Chondrocyte (in vitro differentiated cells): Measurements from ENCODE around the gene CXCR4. TPM values are rescaled to one million over a fixed set of nuclear protein-coding genes. Genes with fewer than 3 reads are reported as not detected.

ENCODE experiments used
- DNase-seq: peaks from one replicate; pipeline ENCODE4 v3.0.0; 2021; ENCODE audit warnings: mixed read lengths, low spot score
- H3K27ac Mint-ChIP-seq: one replicate; pipeline ENCODE4 v1.8.0; 2021; ENCODE audit warnings: mild to moderate bottlenecking, moderate library complexity, mixed read lengths; ENCODE audit not compliant: unreplicated experiment
- H3K27me3 Mint-ChIP-seq: 2 replicates; pipeline ENCODE4 v1.8.0; 2021; ENCODE audit warnings: low read depth, mixed read lengths
- H3K36me3 Mint-ChIP-seq: 2 replicates; pipeline ENCODE4 v1.8.0; 2021; ENCODE audit warnings: low read depth, mixed read lengths
- H3K4me1 Mint-ChIP-seq: 2 replicates; pipeline ENCODE4 v1.8.0; 2021; ENCODE audit warnings: low read depth, mild to moderate bottlenecking, mixed read lengths
- H3K4me3 Mint-ChIP-seq: one replicate; pipeline ENCODE4 v1.8.0; 2021; ENCODE audit warnings: mild to moderate bottlenecking, moderate library complexity, mixed read lengths; ENCODE audit not compliant: unreplicated experiment
- H3K9me3 Mint-ChIP-seq: 2 replicates; pipeline ENCODE4 v1.8.0; 2021; ENCODE audit warnings: low read depth, mixed read lengths
- total RNA-seq: library from RNA; stranded (reverse); gene quantifications from 3 replicates; pipeline ENCODE4 v1.2.1, GENCODE V29; 2021
- TF ChIP-seq, protein P1 (sequence below): fragments of 200-600 bp; sonication (generic); IDR thresholded peaks from 2 replicates; pipeline ENCODE4 v1.5.0; 2021; ENCODE audit warnings: antibody characterized with exemption, mild to moderate bottlenecking, moderate library complexity

The CXCR4 gene
- total RNA-seq, 1 donor from 2014 or later, result not detected

- TF ChIP-seq, protein P1, sequence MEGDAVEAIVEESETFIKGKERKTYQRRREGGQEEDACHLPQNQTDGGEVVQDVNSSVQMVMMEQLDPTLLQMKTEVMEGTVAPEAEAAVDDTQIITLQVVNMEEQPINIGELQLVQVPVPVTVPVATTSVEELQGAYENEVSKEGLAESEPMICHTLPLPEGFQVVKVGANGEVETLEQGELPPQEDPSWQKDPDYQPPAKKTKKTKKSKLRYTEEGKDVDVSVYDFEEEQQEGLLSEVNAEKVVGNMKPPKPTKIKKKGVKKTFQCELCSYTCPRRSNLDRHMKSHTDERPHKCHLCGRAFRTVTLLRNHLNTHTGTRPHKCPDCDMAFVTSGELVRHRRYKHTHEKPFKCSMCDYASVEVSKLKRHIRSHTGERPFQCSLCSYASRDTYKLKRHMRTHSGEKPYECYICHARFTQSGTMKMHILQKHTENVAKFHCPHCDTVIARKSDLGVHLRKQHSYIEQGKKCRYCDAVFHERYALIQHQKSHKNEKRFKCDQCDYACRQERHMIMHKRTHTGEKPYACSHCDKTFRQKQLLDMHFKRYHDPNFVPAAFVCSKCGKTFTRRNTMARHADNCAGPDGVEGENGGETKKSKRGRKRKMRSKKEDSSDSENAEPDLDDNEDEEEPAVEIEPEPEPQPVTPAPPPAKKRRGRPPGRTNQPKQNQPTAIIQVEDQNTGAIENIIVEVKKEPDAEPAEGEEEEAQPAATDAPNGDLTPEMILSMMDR, result no peak
- Mint-ChIP-seq H3K27me3 (peaks cover 45% of the 10 kb centered on the region), H3K9me3 (no peaks in the 10 kb centered on the region), H3K27ac (no peak overlapping the region), H3K4me1 (no peaks in the 10 kb centered on the region), H3K36me3 (no peaks in the 10 kb centered on the region), H3K4me3 (no peak overlapping the region)
- DNase-seq, result no peak
Observed at GRCh38 chr2:136108463-136108862, 9.5 kb downstream of the CXCR4 start.

DNA sequence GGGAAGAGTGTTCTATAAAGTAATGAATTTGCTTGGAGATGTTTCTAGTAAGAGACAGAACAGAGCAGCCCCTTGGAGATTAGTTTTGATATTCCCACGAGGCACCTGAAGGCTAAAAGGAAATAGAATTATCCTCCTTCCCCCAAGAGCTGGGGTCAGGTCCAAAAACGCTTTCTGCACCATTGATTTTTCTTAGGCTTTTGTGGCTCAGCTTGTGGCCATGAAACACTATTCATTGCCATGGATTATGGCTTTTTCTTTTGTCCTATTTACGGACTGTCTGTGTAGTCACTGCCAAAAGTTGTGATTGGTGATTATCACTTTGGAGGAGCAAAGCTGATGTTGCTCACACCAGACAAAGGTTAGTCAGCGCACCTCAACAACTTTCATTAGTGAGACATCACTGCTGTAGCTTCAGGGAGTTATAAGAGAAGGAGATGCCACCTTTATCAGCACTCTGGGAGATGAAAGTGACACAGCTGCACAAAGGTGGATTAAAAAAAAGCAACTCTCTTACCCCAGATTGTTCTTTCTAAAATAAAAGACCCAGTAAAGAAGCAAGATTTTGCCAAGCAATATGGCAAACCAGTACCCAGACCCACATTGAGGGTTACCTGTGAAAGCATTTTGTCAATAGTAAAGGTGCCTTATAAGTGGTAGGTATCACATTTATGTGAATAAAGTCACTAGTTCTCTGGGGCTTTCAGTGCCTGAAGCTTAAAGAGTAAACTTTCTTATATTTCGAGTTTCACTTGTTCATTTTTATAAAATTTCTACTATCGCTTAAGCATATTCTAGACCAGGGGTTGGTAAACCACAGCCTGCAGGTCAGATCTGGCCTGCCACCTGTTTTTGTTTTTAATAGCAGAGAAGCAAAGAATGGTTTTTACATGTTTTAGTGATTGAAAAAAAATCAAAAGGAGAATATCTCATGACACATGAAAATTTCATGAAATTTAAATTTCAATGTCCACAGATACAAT, 10.6 kb downstream of the CXCR4 start:
- TF ChIP-seq, protein P1, result no peak
- Mint-ChIP-seq H3K36me3 (no peaks in the 10 kb centered on the region), H3K4me3 (no peak overlapping the region), H3K9me3 (no peaks in the 10 kb centered on the region), H3K27me3 (peaks cover 35% of the 10 kb centered on the region), H3K27ac (no peak overlapping the region), H3K4me1 (no peaks in the 10 kb centered on the region)
- no peak for DNase-seq

DNA sequence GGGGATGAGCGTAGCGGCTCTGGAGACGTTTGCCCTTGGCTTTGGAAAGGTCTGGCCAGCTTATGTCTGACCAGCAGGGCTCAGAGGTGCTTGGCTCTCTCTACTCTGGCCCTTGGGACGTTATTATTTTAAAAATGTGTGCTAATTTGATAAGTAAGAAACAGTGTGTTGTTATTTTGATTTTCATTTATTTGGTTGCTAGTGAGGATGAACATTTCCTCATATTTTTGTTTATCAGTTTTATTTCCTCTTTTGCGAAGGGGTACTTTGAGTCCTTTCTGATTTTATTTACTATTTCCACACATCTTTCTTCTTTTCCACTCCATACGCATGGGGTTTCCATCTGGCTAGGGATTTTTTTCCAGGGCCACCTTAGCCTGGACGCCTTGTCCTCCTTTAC, 11.4 kb downstream of the CXCR4 start:
- Mint-ChIP-seq H3K36me3 (no peaks in the 10 kb centered on the region), H3K4me1 (no peaks in the 10 kb centered on the region), H3K27me3 (peaks cover 30% of the 10 kb centered on the region), H3K4me3 (no peak overlapping the region), H3K27ac (no peak overlapping the region), H3K9me3 (no peaks in the 10 kb centered on the region)
- no peak for DNase-seq
- TF ChIP-seq, protein P1, result no peak

DNA sequence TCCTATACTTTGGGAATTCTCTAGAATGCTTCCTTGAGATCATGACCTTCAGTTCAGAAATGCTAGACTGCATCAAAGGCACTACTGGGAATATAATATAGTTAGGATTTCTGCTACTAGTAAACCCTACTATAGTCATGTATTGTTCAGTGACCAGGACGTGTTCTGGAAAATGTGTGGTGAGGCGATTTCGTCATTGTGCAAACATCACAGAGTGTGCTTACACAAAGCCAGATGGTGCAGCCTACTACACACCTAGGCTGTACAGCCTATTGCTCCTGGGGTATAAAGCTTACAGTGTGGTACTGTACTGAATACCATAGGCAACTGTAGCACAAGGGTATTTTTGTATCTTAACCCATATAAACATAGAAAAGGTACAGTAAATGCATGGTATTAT, 13.0 kb downstream of the CXCR4 start:
- TF ChIP-seq, protein P1, result no peak
- no peak overlapping the region for H3K4me3 Mint-ChIP-seq
- no peaks in the 10 kb centered on the region for H3K36me3 Mint-ChIP-seq
- no peaks in the 10 kb centered on the region for H3K9me3 Mint-ChIP-seq
- H3K4me1 Mint-ChIP-seq, result no peaks in the 10 kb centered on the region
- no peak for DNase-seq
- H3K27me3 Mint-ChIP-seq, result peaks cover 25% of the 10 kb centered on the region
- H3K27ac Mint-ChIP-seq, result no peak overlapping the region

DNA sequence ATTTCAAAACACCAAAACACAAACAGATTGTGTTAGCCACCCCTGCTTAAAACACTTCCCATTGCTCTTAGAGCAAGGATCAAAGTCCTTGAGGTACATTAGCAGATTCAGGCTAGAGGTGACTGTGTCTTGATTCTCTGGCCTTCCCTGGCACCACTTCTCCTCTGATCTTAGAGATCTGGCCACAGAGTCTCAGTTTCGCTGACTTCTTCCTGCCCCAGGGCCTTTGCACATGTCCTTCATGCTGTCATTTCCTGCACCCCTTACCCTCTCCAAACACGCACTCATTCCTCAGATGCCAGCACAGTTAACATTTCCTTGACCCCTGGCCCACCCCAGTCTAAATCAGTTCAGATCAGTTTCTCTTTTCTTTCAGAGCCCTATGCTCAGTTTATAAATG, 16.9 kb downstream of the CXCR4 start:
- TF ChIP-seq, protein P1, result no peak
- H3K27me3 Mint-ChIP-seq, result peaks cover 3% of the 10 kb centered on the region
- no peak overlapping the region for H3K27ac Mint-ChIP-seq
- H3K4me3 Mint-ChIP-seq, result no peak overlapping the region
- H3K9me3 Mint-ChIP-seq, result no peaks in the 10 kb centered on the region
- no peaks in the 10 kb centered on the region for H3K36me3 Mint-ChIP-seq
- no peak for DNase-seq
- H3K4me1 Mint-ChIP-seq, result no peaks in the 10 kb centered on the region
